Stimulated activated CD8-positive, alpha-beta memory T cell treated with anti-CD3 and anti-CD28 coated beads, Interleukin-2, amount 100 ng/mL, for 48 hours (primary cell): ENCODE data around the gene TALDO1.
"Not testable (repeated sequence)": the region's sequence is repeated elsewhere in the genome, so short reads cannot be mapped to it uniquely, and the experiment has no call there.

ENCODE experiments used
- DNase-seq, 2 donors: peaks; one replicate each; pipeline ENCODE4 v3.0.0-alpha.2; 2020; ENCODE audit warnings: low read depth in 2 of 2

Gene TALDO1

DNA sequence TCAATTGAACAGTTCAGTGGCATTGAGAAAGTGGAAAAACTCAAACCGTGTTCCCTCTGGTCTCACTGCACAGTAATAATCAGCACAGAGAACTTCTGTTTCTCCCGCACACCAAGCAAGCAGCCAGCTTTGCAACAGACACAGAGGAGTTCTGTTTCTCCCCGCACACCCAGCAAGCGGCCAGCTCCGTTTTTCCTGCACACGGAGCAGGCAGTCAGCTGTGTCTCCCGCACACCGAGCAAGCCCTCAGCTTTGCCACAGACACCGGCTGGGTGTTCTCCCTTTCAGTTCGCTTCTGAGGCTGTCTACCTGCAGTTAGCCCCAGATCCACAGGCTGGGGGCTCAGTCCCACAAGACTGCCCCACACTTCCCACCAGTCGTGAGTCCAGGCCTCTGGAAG is 9.9 kb upstream of the TALDO1 start:
- no peak for DNase-seq

DNA sequence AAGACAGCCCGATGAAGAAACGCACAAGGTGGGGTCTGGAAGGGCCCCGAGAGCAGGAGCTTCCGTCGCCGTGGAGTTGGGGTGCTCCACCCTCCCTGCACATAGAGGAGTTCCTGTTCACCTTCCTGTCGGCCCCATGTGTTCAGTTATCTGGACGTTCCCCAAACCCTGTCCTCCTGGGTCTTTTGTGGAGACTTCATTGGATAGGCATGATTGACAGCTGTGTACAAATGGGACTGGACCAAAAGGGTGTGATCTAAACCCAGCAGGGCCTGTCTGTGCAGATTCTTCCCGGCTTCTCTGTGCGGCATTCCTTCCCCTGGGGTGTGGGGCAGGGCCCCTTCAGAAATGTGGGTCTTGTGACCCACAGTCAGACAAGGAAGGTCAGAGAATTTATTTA is 9.4 kb upstream of the TALDO1 start:
- DNase-seq = not testable (repeated sequence)

DNA sequence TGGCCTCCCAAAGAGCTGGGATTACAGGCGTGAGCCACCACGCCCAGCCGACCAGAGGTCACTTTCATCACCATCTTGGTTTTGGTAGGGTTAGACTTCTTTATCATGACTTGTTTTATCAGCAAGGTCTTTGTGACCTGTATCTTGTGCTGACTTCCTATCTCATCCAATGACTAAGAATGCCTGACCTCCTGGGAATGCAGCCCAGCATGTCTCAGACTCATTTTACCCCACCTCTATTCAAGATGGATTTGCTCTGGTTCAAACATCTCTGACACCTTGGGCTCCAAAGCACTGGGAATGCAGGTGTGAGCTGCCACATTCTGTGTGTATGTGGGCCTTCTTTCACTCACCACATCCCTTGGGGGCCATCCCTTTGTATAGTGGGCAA is 5.1 kb upstream of the TALDO1 start:
- DNase-seq = no peak

DNA sequence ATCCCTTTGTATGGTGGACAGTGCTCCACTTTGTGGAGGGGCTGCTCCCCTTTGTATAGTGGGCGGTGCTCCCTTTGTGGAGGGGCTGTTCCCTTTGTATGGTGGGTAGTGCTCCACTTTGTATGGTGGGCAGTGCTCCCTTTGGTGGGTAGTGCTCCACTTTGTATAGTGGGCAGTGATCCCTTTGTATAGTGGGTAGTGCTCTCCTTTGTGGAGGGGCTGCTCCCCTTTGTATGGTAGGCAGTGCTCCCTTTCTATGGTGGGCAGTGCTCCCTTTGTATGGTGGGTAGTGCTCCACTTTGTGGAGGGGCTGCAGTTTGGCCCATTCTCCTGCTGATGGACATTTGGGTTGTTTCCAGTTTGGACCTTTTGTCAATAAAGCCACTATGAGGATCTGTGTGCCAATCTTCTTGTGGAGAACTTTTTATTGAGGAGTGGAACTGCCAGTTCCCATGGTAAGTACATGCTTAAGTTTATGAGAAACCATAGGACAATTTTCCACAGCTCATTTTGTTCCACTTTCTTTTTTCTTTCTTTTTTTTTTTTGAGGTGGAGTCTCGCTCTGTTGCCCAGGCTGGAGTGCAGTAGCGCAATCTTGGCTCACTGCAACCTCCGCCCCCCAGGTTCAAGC is 4.6 kb upstream of the TALDO1 start:
- DNase-seq = no peak

DNA sequence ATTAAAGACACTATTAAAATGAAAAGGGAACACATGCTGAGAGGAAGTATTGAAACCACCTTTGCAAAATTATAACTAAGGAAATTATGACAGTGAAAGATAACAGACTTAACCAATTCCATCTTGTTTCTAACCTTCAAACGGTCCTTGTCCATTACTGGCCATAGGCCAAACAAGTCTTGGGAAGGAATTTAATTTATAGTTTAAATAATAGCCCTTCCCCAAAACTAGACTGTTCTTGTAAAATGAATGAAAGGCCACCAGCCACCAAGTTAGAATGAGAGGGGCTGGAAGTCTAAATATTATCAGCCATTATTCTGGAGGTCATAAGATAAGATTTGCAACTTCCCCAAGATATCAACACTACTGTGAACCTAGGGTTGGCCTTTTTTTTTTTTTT is 1.8 kb upstream of the TALDO1 start:
- no peak for DNase-seq

DNA sequence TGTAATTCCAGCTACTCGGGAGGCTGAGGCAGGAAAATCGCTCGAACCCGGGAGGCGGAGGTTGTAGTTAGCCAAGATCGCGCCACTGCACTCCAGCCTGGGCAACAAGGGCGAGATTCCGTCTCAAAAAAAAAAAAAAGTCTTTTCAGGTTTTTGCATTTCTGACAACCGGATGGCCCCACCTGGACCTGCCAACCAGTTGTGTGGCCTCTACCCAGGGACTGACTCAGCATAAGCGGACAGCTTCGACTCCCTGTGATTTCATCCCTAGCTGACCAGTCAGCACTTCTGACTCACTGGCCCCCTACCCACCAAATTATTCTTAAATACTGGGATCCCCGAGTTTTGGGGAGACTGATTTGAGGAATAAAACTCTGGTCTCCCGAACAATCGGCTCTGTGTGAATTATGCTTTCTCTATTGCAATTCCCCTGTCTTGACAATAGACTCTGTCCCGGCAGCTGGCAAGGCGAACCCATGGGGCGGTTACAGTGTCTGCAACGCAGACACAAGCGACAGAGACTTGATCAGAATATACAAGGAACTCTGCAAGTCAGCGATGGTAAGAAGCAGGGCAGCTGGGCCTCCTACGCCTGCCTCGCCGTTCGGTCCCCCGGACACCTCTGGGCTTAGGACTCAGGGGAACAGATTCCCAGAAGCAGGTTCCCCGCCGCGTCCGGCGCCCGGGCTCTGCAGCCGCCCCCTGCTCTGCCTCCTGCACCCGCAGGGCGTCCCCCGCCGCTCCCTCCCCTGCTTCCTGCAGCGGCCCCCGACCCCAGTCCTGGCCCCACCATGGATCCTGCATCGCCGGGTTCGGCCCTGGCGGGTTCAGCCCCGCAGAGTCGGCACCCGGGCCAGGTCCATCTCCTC is 741 bp upstream of the TALDO1 start:
- DNase-seq = peak in 1 of 2 donors; percentile 13

DNA sequence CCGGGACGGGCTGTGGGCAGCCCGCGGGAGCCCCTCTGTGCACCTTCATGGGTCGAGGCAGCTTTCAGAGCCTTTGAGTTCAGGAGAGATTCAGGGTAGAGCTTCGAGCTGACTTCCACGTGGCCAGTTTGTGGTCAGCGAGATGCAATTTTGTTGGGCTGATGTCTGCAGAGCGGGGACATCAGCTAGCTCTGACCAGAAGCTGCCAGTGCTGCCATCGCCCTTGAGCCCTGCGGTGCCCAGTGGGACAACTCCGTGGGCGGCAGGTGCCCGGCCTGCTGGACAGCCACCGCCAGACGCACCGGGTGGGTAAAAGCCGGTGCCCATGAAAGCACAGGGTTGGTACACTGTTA is 719 bp downstream of the TALDO1 start:
- no peak for DNase-seq

DNA sequence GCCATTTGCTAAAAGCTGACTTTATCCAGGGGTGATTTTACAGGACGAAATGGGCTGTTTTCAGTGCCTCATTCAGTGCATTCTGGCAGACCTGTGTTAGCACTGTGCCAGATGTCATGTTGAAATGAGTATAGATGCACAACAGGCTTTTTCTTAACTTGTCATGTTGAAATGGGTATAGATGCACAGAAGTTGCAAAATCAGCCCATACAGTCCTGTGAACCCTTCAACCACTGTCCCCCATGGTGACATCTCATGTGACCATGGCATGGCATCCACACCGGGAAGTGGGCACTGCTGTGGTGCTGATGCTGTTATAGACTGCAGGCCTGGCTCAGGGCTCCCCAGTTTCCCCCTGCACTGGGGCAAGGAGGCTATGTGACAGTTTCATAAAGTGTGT is 2.5 kb downstream of the TALDO1 start:
- no peak for DNase-seq

DNA sequence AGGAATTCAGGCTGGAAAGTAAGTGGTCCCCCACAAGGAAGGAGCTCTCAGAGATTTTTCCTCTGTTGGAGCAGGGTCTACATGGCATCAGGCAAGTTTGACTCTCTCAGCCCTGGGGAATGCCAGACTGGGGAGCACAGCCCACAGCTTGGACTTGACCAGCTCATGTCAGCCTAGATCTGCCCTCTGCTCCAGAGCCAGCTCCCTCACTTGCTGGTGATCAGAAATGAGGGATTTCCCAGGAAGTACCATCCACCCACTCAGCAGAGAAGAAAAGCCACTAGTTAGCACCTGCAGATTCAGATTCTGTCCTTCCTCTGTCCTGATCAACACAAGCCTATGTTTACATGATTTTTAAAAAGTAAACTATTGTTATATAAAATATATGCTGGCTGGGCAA is 13.0 kb downstream of the TALDO1 start:
- DNase-seq = no peak

DNA sequence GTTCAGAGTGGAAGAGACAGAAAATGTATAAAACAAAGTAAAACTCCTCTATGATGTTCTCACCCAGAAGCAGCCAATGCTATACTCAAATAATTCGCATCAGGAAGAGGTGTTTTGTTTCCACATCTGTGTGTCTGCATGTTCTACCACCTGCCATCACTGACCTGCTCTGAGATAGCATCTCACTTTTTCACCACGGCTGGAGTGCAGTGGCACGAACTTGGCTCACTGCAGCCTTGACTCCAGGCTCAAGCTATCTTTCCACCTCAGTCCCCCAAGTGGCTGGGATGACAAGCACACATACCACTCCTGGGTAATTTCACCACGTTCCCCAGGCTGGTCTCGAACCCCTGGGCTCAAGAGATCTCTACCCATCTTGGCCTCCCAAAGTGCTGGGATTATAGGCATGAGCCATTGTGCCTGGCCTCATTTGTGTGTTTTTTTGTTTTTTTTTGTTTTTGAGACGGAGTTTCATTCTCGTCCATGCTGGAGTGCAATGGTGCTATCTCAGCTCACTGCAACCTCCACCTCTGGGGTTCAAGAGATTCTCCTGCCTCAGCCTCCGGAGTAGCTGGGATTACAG is 14.4 kb downstream of the TALDO1 start:
- no peak for DNase-seq

DNA sequence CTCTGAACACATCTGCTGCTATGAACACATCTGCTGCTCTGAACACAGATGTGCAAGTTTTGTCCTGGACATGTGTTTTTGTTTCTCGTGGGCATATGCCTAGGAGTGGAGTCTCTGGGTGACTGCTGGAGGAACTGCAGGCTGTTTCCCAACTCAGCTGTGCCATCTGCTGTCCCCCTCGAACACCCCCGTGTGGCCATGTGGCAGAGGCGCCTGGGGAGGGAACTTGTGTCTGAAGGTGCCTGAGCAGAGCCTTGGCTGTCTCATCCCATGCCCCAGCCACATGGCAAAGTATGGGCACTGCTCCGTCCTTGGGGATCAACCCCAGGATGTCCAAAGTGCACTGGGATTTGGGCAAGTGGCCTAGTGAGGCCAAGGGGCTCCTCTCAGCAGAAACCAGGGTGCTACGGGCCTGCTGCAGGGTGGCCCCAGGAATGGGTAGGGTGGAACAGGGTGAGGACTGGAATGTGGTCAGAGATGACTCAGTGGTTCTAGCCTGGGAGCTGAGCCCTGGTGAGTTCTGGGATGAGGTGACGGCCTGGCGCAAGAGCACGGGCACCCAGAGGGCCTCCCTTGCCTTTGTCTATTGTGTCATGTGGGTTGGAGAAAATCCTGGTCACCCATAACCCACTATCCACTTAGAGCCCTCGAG is 15.3 kb downstream of the TALDO1 start:
- no peak for DNase-seq

DNA sequence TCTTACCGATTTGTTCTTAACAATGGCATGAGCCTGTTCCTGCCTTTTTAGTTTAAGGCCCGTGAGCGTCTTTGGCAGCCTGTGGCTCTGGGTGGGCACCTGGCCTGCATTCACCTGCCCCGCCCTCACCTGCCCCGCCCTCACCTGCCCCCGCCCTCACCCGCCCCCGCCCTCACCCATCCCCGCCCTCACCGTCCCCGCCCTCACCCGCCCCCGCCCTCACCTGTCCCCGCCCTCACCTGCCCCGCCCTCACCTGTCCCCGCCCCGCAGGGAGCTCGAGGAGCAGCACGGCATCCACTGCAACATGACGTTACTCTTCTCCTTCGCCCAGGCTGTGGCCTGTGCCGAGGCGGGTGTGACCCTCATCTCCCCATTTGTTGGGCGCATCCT is 15.8 kb downstream of the TALDO1 start:
- DNase-seq = no peak

DNA sequence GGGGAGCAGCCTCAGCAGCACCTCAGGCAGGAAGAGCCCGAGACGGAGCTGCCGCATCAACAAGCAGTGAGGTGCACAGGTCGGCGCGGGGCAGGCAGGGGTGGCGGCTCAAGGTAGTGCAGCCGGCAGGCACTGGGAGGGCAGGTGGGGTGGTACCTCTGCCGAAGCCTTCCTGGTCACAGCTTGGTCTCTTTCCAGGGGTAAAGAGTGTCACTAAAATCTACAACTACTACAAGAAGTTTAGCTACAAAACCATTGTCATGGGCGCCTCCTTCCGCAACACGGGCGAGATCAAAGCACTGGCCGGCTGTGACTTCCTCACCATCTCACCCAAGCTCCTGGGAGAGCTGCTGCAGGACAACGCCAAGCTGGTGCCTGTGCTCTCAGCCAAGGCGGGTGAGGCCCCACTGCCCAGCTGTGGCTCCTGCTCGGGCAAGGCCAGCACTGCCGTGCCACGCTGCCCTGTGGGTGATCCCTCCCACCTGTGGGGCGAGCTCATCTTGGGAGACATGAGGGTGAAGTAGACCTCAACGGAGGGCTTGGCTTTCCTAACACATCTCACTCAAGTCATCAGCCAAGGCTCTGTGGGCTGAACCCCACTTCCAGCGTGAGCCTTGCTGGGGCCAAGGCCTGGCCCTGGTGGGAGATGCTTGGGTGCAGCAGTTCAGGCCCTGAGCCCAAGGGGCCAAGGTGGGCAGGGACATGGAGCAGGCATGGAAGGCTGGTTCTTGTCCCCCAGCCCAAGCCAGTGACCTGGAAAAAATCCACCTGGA is 16.5 kb downstream of the TALDO1 start:
- no peak for DNase-seq

DNA sequence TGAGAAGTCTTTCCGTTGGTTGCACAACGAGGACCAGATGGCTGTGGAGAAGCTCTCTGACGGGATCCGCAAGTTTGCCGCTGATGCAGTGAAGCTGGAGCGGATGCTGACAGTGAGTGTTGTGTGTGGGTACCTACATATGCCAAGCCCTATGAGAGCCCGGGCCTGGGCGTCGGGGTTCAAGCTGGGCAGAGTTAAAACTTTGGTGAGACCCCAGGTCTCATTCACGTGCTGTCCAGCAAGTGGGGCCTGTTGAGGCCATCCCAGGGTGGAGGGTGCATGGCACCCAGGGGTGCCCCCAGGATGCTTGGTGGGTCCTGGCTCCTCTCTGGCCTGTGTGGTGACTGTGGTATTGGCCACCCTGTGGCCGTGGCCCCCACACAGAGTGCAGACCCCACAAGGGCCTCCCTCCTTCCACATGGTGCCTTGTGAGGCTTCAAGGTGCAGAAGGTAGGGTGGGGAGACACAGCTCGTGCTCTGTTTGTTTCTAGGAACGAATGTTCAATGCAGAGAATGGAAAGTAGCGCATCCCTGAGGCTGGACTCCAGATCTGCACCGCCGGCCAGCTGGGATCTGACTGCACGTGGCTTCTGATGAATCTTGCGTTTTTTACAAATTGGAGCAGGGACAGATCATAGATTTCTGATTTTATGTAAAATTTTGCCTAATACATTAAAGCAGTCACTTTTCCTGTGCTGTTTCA is 17.2 kb downstream of the TALDO1 start:
- DNase-seq = no peak

DNA sequence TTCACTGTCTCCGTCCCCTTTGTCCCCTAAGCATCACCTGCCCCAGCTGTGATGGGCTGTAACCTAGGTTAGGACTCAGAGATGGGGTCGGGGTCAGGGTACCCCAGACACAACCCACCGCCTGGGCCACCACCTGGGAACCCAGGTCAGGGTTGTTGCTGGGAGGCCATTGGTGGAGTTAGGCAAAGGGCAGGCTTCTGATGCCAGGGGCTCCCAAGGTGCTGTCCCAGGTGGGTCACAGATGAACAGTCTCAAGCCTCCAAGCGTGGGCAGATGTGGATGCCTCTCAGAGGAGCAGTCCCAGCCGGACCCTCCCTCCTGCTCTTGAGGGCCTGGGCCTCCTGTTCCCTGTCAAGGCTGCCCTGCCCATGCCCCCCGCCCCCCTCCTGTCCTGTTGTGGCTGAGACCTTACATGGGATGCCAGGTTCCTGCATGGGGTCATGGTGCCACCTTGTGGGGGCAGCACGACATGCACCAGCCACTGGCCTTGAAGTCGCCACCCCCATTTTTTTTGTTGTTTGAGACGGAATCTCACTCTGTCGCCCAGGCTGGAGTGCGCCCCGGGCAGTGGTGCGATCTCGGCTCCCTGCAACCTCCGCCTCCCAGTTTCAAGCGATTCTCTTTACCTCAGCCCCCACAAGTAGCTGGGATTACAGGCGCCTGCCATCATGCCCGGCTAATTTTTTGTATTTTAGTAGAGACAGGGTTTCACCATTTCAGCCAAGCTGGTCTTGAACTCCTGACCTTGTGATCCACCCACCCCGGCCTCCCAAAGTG is 17.9 kb downstream of the TALDO1 start:
- peak in 1 of 2 donors; percentile 48 for DNase-seq

DNA sequence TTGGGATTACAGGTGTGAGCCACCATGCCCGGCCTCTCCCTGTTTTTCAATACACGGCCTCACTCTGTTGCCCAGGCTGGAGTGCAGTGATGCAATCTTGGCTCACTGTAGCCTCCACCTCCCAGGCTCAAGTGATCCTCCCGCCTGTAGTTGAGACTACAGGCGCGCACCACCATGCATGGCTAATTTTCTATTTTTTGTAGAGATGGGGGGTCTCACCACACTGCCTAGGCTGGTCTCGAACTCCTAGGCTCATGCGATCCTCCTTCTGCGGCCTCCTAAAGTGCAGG is 18.5 kb downstream of the TALDO1 start:
- DNase-seq = no peak

DNA sequence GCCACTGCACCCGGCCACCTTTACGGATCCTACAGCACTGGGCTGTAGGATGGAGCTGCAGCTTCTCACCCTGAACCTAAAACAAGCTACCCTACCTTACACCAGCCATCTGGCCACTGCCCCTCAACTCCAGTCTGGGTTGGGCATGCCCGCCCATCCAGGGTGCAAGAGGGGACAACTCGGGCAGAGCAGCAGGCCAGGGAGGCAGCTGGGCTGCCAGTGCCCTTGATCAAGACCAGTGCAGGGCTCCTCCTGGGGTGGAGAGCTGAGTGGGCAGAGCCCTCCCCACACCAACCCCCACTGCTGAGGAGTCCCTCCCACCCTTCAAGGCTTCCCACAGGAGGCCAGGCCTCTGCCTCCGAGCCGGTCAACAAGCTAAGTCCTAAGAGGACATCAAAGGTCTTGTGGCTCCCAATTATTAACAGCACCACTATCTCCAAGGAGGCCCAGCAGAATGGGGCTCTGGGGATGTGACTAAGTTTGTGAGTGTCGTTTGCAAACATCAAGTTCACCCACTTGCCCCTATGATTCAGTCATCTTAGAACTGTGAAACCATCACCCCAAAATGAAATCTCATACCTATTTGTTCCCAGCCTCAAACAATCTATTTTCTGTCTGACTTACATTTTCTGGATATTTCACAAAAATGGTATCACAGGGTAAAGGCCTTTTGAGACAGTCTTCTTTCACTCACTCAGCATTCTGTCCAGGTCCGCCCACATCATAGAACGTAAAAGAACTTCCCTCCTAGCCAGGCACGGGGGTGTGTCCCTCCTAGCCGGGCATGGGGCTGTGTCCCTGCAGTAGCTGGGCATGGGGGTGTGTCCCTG is 19.1 kb downstream of the TALDO1 start:
- DNase-seq = no peak

DNA sequence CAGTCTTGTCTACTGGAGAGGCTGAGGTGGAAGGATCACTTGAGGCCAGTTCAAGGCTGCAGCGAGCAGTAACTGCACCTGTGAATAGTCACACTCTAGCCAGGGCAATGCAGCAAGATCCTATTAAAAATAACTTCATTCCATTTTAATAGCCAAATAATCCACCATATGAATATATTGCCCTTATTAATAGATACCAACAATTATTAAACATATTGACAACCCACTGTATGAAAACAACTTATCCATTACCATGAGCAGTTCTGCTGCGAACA is 19.6 kb downstream of the TALDO1 start:
- no peak for DNase-seq

DNA sequence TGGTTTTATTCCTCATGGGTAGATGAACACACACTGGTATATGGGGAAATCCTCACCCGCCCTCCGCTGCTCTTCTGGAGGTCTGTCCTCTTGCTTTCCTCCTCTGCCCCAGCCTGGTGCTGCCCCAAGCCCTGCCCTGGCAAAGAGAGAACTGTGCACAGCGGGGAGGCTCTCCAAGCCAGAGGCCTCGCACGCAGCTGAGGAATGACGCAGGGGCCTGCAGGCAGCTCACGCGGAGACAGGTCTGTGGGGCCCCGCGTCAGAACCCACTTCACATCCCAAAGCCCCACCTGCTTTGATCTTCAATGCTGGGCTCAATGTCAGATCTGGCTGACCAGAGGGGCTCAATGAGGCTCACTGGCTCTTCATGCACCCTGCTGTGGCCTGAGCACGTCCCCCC is 20.0 kb downstream of the TALDO1 start:
- no peak for DNase-seq
